Peyer's patch (tissue), 4 donors: Measurements from ENCODE around the gene NCKAP5L.

Experiments
- POLR2A ChIP-seq, 2 donors: fragments of 450-650 bp; IDR thresholded peaks; one replicate each; pipeline ENCODE4 v1.5.1; 2017; ENCODE audit warnings: antibody characterized with exemption in 2 of 2, mild to moderate bottlenecking in 2 of 2, moderate library complexity in 2 of 2
- TF ChIP-seq, protein P1 (sequence below), 6 experiments: fragments of 450-650 bp in 4 of 6; fragments of 200-600 bp in 2 of 6; sonication (generic) in 1 of 6; IDR thresholded peaks; one replicate each; pipeline ENCODE4 v1.5.1; 2017 to 2019; ENCODE audit warnings: antibody characterized with exemption in 6 of 6, mild to moderate bottlenecking in 3 of 6, moderate library complexity in 1 of 6

DNA sequence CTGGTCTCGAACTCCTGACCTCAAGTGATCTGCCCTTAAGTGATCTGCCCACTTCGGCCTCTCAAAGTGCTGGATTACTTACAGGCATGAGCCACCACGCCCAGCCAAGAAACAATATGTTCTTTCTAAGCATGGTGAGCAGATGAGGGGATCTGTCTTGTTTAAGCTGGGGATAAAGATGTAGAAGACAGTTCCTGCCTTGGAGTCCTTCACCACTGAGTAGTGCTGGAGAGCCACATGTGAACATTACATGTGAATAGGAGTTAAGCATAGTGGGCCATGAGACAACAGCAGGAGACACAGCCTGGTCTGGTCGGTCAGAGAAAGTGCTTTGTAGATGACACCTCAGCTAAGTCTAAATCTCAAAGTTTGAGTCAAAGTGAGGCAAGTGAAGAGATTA lies 60.9 kb downstream of the NCKAP5L start:
- TF ChIP-seq, protein P1, sequence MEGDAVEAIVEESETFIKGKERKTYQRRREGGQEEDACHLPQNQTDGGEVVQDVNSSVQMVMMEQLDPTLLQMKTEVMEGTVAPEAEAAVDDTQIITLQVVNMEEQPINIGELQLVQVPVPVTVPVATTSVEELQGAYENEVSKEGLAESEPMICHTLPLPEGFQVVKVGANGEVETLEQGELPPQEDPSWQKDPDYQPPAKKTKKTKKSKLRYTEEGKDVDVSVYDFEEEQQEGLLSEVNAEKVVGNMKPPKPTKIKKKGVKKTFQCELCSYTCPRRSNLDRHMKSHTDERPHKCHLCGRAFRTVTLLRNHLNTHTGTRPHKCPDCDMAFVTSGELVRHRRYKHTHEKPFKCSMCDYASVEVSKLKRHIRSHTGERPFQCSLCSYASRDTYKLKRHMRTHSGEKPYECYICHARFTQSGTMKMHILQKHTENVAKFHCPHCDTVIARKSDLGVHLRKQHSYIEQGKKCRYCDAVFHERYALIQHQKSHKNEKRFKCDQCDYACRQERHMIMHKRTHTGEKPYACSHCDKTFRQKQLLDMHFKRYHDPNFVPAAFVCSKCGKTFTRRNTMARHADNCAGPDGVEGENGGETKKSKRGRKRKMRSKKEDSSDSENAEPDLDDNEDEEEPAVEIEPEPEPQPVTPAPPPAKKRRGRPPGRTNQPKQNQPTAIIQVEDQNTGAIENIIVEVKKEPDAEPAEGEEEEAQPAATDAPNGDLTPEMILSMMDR (IDR thresholded peaks at IDR 0.05), result no peak
- no peak for TF ChIP-seq POLR2A (IDR thresholded peaks at IDR 0.05)
